ENCODE measurements around the gene P2RY14.

P2RY14 gene

GRCh38 chr3:151297429-151297828 lies 19.1 kb upstream of the P2RY14 start:
- Histone ChIP-seq H3K27me3 (ENCODE audit: insufficient read depth, low read length, poor library complexity, severe bottlenecking) (no peaks in the 10 kb centered on the region), H3K9me3 (ENCODE audit: insufficient read depth, low read depth, low read length) (no peaks in the 10 kb centered on the region)
- TF ChIP-seq CTCF (conservative IDR thresholded peaks at IDR 0.05; ENCODE audit: low read length) (no peak), EZH2phosphoT487 (IDR thresholded peaks at IDR 0.05; ENCODE audit: borderline replicate concordance) (no peak)

GRCh38 chr3:151296226-151296625 lies 17.9 kb upstream of the P2RY14 start:
- H3F3A ChIP-seq (ENCODE audit: low read depth): no peaks in the 10 kb centered on the region
- no peaks in the 10 kb centered on the region for H3K9me3 ChIP-seq (ENCODE audit: insufficient read depth, low read depth, low read length)
- no peak for TF ChIP-seq EZH2phosphoT487 (IDR thresholded peaks at IDR 0.05; ENCODE audit: borderline replicate concordance)
- no peak for TF ChIP-seq CTCF (conservative IDR thresholded peaks at IDR 0.05; ENCODE audit: low read length)
- no peaks in the 10 kb centered on the region for H4K20me1 ChIP-seq (ENCODE audit: insufficient read depth, low read length, poor library complexity, severe bottlenecking)
- H3K27me3 ChIP-seq (ENCODE audit: insufficient read depth, low read length, poor library complexity, severe bottlenecking): no peaks in the 10 kb centered on the region
- H3K9me2 ChIP-seq (replicated peaks; ENCODE audit: low read depth, low read length): no peaks in the 10 kb centered on the region
- H3K36me3 ChIP-seq (ENCODE audit: insufficient read depth, low read length): peaks cover 23% of the 10 kb centered on the region
- no peaks in the 10 kb centered on the region for H3K79me2 ChIP-seq (ENCODE audit: insufficient read depth, low read length)
- H3K4me2 ChIP-seq (ENCODE audit: low read depth, low read length, poor library complexity, severe bottlenecking): no peak overlapping the region
- H3K4me1 ChIP-seq (ENCODE audit: insufficient read depth, low read length, poor library complexity, severe bottlenecking): peaks cover 5% of the 10 kb centered on the region
- H3K4me3 ChIP-seq (ENCODE audit: low read length, poor library complexity, severe bottlenecking): no peak overlapping the region
- no peak overlapping the region for H2AFZ ChIP-seq (ENCODE audit: low read length)
- no peak overlapping the region for H3K9ac ChIP-seq (ENCODE audit: low read depth, low read length, poor library complexity, severe bottlenecking)

More at GRCh38 chr3:151297429-151297828, 19.1 kb upstream of the P2RY14 start:
- Histone ChIP-seq H3F3A (ENCODE audit: low read depth) (no peaks in the 10 kb centered on the region), H3K4me1 (ENCODE audit: insufficient read depth, low read length, poor library complexity, severe bottlenecking) (peaks cover 13% of the 10 kb centered on the region), H3K79me2 (ENCODE audit: insufficient read depth, low read length) (no peaks in the 10 kb centered on the region), H2AFZ (ENCODE audit: low read length) (no peak overlapping the region), H3K9ac (ENCODE audit: low read depth, low read length, poor library complexity, severe bottlenecking) (no peak overlapping the region), H3K36me3 (ENCODE audit: insufficient read depth, low read length) (peaks cover 23% of the 10 kb centered on the region), H4K20me1 (ENCODE audit: insufficient read depth, low read length, poor library complexity, severe bottlenecking) (no peaks in the 10 kb centered on the region), H3K4me3 (ENCODE audit: low read length, poor library complexity, severe bottlenecking) (no peak overlapping the region), H3K4me2 (ENCODE audit: low read depth, low read length, poor library complexity, severe bottlenecking) (no peak overlapping the region), H3K9me2 (replicated peaks; ENCODE audit: low read depth, low read length) (no peaks in the 10 kb centered on the region)

- Histone ChIP-seq H3K4me1 (ENCODE audit: insufficient read depth, low read length, poor library complexity, severe bottlenecking) (no peaks in the 10 kb centered on the region), H3K9me2 (replicated peaks; ENCODE audit: low read depth, low read length) (no peaks in the 10 kb centered on the region), H3K79me2 (ENCODE audit: insufficient read depth, low read length) (no peaks in the 10 kb centered on the region), H3K9ac (ENCODE audit: low read depth, low read length, poor library complexity, severe bottlenecking) (no peak overlapping the region), H3F3A (ENCODE audit: low read depth) (no peaks in the 10 kb centered on the region), H3K9me3 (ENCODE audit: insufficient read depth, low read depth, low read length) (no peaks in the 10 kb centered on the region), H4K20me1 (ENCODE audit: insufficient read depth, low read length, poor library complexity, severe bottlenecking) (no peaks in the 10 kb centered on the region), H2AFZ (ENCODE audit: low read length) (no peak overlapping the region), H3K4me2 (ENCODE audit: low read depth, low read length, poor library complexity, severe bottlenecking) (no peak overlapping the region), H3K27me3 (ENCODE audit: insufficient read depth, low read length, poor library complexity, severe bottlenecking) (no peaks in the 10 kb centered on the region), H3K36me3 (ENCODE audit: insufficient read depth, low read length) (peaks cover 16% of the 10 kb centered on the region), H3K4me3 (ENCODE audit: low read length, poor library complexity, severe bottlenecking) (no peak overlapping the region)
- TF ChIP-seq CTCF (conservative IDR thresholded peaks at IDR 0.05; ENCODE audit: low read length) (no peak), EZH2phosphoT487 (IDR thresholded peaks at IDR 0.05; ENCODE audit: borderline replicate concordance) (no peak)
Measured at GRCh38 chr3:151293127-151293526, 14.8 kb upstream of the P2RY14 start.

Measured in Loucy (cell line).